Hematopoietic multipotent progenitor cell treated with erythropoietin and hydrocortisone succinate and interleukin-3 and kit ligand, for 6 days (in vitro differentiated cells): Measurements from ENCODE around the gene CXCL1.
A peak's percentile ranks its signal among the peaks of the same experiment; 100 is the strongest.

ENCODE experiments used
- DNase-seq: peaks from one replicate; pipeline ENCODE4 v3.0.0-alpha.2; 2015

Gene CXCL1

GRCh38 chr4:73852771-73853170 lies 16.4 kb upstream of the CXCL1 start:
- DNase-seq = no peak

GRCh38 chr4:73853246-73853704 lies 15.9 kb upstream of the CXCL1 start, which contains the start of gene PF4V1:
Gene PF4V1, plus strand, starts transcription at chr4:73853296. Its CDS starts 67 bp downstream, at chr4:73853363.
- no peak for DNase-seq

DNA sequence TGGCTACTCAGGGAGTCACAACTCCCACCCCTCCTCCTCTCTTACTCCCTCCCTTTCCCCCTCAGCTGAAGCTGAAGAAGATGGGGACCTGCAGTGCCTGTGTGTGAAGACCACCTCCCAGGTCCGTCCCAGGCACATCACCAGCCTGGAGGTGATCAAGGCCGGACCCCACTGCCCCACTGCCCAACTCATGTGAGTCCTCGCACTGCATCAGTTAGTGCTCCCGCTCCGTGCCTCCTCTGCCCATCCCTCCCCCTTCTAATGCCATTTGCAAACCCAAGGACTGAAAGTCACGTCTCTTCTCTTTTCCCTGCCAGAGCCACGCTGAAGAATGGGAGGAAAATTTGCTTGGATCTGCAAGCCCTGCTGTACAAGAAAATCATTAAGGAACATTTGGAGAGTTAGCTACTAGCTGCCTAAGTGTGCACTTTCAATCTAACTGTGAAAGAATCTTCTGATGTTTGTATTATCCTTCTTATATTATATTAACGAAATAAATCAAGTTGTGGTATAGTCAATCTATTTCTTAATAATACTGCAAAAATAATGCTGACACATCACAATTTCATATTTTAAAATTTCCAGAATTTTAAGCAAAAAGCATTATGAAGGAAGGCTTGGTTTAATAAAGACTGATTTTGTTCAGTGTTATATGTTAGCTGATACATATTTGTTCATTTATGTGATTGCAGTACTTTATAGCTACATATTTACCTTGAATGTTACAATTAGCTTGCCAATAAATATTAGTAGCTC lies 15.3 kb upstream of the CXCL1 start:
- no peak for DNase-seq

- no peak for DNase-seq
These were observed 13.8 kb upstream of the CXCL1 start for GRCh38 chr4:73855406-73855805.

GRCh38 chr4:73856518-73856917 lies 12.7 kb upstream of the CXCL1 start:
- DNase-seq = no peak

- no peak for DNase-seq
These were observed 9.5 kb upstream of the CXCL1 start for GRCh38 chr4:73859614-73860088.

- no peak for DNase-seq
These were observed 9.0 kb upstream of the CXCL1 start for GRCh38 chr4:73860181-73860580.

- no peak for DNase-seq
These were observed 8.3 kb upstream of the CXCL1 start for GRCh38 chr4:73860917-73861316.

DNA sequence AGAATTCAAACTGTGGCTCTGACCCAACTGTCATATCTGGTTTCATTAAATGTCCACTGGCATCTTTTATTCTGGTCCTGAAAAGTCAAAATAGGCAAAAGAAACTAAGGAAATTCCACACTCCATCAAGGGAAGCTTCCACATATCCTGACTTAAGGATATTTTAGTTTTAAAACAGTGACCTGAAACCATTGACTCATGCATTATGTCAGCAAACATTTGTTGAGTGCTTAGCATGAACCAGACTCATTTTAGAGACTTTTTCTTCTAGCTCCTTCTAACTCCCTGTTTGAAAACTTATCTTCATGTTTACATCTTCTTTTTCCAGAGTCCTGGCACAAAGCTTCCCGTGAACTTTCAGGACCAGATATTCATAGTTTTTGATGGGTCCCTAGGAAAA lies 6.9 kb upstream of the CXCL1 start:
- no peak for DNase-seq

GRCh38 chr4:73864365-73864764 lies 4.8 kb upstream of the CXCL1 start:
- peak; percentile 40 for DNase-seq

GRCh38 chr4:73864961-73865360 lies 4.2 kb upstream of the CXCL1 start:
- no peak for DNase-seq

- no peak for DNase-seq
These were observed 3.6 kb upstream of the CXCL1 start for GRCh38 chr4:73865431-73866096.

DNA sequence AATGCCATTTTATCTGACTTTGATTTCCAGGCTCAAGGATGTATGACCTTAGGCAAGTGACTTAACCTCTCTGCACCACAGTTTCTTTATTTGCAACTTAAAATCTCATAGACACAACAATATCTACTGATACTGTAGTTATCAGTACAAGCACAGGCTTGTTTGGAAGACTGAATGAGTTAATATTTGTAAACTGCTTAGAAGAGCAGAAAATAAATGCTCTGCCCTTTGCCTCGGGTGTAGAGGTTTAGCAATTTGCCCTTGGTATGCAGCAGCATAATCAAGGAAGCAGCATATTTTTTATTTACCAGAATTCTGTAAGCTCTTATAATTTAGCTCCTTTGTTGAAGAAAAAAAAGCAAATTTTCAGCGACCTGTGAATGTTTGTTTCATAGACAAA lies 2.9 kb upstream of the CXCL1 start:
- no peak for DNase-seq

GRCh38 chr4:73867783-73868182 lies 1.4 kb upstream of the CXCL1 start:
- DNase-seq = no peak

- peak; percentile 20 for DNase-seq
These were observed 725 bp upstream of the CXCL1 start for GRCh38 chr4:73868206-73869129.

GRCh38 chr4:73870260-73870659 lies 1.1 kb downstream of the CXCL1 start:
- no peak for DNase-seq

- no peak for DNase-seq
These were observed 1.6 kb downstream of the CXCL1 start for GRCh38 chr4:73870768-73871167.

DNA sequence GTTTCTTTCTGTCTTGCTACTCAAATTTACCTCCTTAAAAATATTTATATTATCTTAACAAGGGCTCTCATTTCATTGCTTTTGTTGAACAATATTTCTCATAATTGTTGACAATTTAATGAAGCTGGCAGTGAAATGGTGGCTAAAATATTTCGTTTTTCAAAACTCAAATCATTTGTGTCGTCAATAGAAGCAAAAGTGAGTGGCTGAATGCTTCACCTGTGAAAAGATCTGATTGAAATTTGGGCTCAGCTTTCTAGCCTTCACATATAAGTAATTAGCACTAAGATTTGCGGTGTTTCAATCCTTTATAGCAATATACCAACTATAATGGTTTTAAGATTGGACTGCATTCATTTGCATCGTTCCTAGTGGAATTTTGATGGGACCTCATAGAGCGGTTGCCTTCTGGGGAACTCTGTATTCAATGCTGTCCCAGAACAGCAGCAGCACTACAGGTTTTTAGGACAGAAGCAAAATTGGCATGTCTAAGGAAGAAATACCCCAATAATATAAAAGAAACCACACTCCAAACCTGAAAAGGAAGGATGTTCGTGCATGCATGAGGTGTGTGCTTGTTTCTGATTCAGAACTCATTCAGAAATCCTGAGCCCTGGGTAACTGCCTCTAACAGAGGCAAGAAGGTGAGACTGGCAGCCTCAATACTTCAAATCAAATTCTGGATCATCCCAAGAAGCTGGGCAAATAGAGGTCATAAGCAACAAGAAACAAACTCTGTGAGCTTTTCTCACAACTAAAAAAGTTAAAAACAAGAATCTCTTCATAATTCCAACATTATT lies 2.5 kb downstream of the CXCL1 start:
- DNase-seq = no peak

- peak; percentile 48 for DNase-seq
These were observed 3.3 kb downstream of the CXCL1 start for GRCh38 chr4:73872316-73873108.

DNA sequence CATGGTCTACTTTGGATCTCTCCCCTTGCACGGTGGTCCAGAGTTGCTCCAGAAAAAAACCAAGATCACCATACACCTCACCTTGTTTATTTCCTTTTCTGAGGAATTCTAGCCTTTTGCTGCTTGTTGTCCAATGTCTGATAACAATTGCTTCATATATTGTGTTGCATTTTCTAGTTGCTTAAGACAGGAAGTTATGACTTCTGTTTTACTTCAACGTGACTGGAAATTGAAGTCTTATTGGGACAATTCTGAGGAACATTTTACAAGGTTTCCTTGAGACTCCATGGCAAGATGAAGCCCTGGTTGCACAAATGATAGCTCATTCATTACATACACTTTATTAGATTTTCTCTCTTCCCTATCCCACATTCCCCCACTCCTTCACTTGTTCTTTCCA lies 5.2 kb downstream of the CXCL1 start:
- peak; percentile 11 for DNase-seq

DNA sequence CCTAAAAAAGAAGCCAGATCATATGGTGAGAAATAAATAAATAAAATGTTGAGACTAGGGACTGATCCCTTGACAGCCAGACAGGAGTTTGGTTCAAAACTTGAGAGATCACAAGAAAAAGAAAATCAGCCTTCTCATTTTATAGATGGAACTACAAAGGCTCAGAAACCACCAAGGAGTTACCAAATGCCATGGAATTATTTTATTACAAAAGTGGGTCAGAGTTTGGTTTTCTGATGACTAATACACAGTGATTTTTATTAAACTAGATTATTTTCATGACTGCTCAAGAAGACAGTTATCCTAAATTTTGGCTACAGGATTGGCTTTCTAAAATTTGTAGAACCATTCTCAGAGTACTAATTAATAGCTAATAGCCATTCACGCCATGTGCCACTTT lies 6.2 kb downstream of the CXCL1 start:
- DNase-seq = no peak
